ENCODE data around the gene NADSYN1.

NADSYN1 gene

DNA sequence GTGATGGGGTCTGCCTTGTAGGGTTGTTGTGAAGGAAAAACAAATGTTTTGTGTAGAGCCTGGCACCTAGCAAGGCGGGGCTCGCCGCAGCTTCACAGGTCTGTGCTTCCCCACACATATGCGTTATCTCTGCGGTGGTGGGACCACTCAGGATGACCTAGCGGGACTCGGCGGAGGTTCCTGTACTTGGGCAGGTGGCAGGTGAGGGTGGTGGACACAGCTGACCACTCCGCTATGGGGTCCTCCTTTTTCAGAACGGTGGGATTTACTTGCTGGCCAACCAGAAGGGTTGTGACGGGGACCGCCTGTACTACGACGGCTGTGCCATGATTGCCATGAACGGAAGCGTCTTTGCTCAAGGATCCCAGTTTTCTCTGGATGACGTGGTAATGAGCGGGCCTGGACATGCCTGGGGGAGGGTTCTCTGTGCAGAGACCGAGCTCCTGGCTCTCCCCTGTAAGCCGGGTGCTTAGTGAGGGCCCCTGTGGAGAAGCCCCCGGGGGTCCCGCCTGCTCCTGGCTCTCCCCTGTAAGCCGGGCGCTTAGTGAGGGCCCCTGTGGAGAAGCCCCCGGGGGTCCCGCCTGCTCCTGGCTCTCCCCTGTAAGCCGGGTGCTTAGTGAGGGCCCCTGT lies 21.3 kb downstream of the NADSYN1 start:
- DNase-seq, result no peak

DNA sequence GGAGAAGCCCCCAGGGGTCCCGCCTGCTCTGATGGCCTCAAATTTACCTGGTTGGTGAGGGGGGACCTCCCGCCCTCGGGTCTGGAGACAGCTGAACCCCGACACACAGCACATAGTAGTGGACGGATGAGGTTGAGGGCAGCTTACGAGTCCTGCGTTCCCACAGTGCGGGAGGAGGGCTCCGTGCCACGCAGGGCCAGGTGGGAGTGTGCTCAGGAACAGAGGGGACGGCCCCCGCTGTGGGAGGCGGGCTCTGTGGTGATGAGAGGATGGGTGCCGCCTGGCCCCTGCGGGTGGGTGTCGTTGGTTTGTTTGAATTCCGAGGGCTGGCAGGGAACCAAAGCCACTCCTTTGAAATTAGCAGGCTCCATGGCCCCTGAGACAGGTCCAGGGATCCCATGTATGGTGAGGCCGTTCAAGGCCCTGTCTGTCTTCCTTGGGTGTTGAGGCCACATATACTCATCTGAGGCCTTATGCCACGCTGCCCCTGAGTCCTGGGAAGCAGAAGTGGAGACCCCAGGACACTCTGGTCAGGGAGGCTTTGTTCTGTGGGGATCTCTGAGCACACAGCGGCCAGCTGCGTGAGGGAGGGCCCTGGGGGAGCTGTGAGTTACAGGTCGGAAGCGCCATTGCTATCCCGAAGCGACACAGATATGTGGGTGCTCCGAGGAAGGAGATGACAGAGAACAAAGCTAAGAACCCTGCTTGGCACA lies 21.9 kb downstream of the NADSYN1 start:
- DNase-seq, result peak; percentile 13

DNA sequence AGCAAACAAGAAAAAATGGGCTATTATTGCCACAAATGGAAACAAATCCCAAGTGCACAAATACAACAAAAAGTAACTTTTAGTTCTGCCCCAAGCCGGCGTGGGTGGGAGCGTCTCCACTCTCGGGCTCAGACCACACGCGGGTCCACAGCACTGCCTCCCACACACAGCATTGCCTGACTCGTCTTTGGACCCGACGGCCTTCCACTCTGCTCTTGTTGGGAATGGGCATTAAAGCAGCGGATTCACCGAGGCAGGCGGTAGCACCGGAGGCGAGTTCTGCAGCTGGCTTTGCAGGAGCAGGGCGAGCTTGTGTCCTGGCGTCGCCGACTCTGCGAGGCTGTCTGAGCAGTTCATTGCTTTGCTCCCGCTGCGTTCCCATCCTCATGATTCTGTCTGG lies 23.0 kb downstream of the NADSYN1 start:
- DNase-seq, result no peak

DNA sequence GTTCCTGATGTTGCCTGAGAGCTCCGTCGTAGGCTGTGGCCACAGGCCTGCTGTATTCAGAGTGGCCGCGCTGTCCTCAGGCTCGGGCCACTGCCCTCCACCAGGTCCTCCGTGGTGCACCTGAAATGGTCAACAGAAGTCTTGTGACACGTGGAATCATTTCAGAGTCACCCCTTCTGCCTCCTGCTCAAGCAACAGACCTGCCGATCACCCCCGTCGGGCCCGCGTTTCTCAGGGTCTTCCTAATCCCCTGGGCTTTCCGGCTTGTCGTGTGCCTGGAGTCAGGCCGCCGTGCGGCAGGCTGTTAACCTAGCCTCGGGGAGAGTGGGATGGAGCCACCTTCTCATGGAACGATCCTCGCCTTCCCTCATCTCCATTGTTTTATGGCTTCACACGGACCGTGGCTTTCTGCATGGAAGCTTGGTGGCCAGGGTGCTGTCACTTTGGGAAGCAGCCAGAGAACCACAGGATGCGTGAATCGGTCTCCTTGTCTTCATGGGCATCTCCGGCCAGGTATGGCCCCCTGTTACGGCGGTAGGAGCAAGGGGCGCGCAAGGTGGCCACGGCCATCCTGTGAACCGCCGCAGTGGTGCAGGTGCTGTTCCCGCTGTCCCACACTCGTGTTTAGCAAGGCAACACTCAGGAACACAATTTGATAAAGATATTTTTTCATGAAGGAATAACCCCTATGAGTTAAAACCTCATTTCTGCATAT lies 24.1 kb downstream of the NADSYN1 start:
- no peak for DNase-seq

DNA sequence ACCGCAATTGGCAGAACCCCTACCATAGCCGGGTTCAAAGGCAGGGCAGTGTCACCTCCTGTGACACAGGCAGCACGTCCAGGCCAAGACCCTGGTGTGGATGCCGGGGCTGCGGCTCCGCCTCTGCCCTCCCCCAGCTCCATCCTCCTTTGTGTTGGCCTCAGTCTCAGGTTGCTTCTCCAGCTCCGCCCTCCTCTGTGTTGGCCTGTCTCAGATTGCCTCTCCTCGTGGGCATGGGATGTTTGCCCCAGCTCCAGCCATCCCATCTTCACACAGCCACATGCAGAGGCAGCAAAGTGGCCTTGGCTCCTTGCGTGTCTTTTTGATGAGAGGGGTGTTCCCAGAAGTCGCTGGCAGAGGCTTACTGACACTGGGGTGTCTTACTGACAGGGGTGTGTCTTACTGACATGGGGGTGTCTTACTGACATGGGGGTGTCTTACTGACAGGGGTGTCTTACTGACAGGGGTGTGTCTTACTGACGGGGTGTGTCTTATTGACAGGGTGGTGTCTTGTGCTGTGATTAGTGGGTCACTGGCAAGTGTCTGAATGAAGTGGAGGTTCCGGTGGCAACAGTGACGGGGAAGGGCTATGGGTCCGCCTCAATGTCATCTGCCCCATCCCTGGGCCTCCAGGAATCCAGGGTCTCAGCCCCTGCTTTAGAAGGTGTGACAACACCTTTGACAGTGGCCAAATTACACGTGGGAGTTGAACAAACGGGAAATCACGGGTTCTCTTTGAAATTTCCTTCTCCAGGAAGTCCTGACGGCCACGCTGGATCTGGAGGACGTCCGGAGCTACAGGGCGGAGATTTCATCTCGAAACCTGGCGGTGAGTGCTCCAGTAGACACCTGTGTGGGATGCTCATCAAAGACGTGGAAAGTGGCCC lies 24.9 kb downstream of the NADSYN1 start:
- no peak for DNase-seq

DNA sequence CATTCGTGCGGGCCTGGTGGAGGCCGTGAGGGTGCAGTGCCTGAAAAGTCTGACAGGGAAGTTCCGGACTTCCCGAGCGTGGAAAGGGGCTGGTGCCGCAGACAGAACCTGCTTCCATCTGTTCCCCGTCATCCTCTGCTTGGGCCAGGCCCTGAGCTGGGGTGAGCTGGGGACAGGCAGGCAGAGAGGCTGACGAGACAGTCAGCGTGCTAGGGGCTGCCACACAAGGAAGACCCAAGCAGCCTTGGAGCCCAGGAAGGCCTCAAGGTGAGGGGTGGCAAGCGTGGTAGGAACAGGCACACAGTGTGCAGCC lies 25.5 kb downstream of the NADSYN1 start:
- DNase-seq, result no peak

DNA sequence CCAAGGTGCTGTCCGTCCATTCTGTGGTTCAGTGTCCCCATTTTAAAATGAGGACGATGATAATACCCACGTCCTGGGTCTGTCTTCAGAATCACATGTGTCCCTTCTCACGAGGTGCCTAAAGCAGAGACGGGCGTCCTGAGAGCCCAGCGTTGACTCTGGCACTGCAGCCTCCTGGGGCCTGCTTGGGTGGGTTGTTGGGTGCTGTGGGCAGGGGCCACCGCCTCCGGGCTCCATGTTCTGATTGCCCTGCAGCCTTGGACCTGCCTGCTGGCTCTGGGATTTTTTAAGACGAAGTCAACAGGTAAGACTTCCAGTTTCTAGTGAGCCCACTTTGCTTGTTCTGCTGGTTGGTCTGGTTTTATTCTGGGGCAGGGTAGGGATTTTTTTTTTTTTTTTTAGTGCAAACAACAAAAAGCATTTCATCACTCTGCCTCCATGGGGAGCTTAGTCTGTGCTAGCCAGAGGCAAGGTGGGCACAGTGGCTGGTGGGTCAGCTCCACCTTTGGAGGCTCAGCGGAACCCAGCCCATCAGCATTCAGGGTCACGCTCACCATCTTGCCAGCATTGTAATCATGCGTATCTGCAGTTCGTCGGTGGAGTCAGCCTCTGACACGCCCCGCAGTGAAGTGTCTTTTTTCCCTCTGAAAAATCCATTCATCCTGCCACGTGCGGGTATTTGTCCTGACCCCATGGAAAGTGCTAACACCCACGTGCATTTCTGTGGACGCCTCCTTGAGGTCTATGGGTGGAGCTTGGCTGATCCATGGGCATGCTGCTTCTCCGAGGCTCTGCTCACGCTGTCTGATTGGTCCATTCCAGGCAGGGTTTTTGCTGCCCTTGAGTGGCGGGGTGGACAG lies 28.3 kb downstream of the NADSYN1 start:
- DNase-seq, result peak; percentile 9

DNA sequence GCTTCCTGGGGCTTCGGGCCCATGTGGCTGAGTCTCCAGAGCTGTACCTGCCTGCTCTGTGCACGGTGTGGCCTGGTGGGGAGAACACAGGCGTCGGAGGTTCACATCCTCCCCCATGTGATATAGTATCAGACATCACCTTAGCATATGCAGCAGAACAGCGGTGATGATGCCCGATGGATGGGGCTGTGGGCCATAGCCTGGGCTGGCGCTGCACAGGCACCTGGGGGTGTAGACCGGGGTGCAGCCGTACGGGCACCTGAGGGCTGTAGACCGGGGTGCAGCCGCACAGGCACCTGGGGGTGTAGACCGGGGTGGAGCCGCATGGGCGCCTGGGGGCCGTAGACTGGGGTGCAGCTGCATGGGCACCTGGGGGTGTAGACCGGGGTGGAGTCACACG lies 29.2 kb downstream of the NADSYN1 start:
- peak; percentile 24 for DNase-seq

DNA sequence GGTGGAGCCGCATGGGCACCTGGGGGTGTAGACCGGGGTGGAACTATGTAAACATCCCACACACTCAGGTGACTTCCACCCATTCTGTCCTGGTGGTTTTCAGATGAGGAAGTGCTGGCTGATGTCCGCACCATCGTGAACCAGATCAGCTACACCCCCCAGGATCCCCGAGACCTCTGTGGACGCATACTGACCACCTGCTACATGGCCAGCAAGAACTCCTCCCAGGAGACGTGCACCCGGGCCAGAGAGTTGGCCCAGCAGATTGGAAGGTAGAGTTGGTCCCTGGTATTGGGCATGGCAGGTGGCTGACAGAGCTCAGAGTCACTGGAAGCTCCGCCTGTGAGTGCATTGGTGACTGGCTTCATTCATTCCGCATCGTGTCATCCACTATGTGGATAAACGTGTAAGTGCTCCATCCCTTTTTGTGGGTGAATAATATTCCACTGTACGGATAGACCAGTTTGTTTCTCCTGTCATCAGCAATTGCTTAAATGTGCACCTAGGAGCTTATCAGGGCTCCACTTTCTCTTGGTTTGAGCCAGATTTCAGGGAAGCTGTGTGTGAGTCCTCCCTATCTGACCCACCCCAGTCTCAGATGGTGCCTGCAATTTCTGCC lies 29.9 kb downstream of the NADSYN1 start:
- peak; percentile 3 for DNase-seq

DNA sequence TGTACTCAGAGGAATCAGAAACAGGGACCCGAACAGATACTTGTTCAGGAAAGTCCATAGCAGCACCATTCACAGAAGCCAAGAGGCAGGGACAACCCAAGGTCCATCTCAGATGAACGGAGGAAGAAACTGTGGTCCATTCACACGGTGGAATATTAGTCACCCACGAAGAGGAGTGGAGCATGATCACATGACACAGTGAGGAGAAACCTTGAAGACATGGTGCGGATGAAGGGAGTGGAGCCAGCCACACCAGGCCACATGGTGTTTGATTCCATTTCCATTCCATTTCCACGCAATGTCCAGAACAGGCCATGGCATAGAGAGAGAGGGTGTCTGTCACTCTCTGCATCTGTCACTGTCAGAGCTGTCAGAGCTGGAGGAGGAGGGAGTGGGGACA lies 30.7 kb downstream of the NADSYN1 start:
- DNase-seq, result no peak

DNA sequence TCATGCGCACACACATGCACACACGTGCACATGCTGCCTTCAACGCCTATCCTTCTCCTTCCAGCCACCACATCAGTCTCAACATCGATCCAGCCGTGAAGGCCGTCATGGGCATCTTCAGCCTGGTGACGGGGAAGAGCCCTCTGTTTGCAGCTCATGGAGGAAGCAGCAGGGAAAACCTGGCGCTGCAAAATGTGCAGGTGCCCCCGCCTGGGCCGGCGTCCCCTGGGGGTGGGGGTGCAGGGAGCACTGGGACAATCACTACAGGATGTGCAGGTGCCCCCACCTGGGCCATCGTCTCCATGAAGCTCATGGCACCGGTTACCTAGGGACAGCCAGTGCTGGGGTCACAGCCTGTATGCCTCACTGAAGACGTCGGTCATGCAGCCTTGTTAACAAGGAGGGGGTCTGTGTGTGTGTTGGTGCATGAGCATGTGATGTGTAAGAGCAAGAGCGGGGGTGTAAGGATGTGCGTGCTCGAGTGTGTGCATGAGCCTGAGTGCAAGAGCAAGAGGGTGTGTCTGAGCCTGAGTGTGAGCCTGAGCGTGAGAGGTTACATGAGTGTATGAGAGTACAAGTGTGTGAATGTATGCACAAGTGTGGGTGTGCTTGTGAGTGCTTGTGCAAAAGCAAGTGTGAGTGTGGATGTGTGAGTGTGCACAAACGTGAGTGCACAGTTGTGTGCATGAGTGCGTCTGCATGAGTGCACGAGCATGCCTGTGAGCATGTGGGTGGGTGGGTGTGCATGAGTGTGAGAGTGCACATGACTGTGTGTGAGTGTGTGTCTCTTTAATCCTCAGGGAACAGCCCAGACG lies 31.5 kb downstream of the NADSYN1 start:
- no peak for DNase-seq

DNA sequence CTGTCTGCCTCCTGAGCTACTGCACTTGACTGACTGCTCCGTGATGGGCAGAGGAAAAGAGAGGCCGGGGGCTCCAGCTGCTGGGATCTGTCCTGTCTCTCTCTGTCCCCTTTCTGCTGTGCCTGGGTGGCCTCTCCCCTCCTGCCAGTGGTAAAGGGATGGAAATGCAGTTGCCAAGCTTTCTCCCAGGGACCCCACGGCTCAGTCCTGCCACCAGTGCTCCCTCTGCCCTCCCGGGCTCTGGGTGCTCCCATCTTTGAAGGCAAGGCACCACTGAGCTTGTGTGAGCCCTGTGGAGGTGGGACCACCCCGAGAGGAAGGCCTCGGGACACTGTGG lies 32.0 kb downstream of the NADSYN1 start:
- DNase-seq, result no peak

DNA sequence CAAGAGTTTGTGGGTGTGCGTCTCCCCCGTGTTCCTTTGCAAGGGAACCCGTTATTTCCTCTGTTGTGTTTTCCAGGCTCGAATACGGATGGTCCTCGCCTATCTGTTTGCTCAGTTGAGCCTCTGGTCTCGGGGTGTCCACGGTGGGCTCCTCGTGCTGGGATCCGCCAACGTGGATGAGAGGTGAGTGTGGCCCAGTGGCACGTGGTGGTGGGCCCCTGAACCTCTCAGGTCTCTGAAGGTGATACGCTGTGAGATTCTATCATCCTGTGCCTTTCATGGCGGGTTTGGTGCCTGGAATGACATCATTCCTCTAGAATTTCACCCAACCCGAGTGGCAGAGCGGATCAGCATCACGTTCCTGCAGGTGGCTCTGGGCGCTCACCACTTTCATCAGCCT lies 32.5 kb downstream of the NADSYN1 start:
- no peak for DNase-seq

DNA sequence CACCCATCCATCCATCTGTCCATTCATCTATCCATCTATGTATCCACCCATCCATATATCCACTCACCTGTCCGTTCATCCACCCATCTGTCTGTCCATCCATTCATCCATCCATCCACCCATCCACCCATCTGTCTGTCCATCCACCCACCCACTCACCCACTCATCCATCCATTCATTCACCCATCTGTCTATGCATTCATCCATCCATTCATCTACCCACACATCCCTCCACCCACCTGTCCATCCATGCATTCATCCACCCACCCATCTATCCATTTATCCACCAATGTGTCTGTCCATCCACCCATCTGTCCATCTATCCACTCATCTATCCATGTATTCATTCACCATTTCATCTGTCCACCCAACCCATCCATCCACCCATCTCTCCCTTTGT lies 33.3 kb downstream of the NADSYN1 start:
- no peak for DNase-seq

DNA sequence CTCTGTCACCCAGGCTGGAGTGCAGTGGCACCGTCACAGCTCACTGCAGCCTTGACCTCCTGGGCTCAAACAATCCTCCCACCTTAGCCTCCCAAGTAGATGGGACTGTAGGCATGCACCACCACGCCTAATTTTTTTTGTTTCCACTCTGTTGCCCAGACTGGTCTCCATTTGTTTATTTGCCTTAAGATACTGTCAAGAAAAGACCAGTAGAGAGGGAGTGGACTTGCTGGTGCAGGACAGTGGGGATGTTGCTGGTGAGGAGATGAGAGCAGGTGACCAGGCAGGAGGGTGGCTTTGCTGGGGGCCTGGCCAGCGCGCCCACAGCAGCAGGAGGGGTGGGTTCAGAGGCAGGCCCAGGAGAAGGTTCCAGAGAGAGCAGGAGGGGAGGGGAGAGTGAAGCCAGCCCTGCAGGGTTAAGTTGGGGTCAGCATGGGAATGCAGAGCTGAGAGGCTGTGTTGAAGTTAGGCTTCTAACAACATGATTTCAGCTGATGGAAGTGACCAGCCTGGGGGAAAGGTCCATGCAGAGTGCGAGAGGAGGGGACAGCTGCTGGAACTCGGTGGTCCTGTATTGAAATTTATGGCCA lies 35.8 kb downstream of the NADSYN1 start:
- no peak for DNase-seq

DNA sequence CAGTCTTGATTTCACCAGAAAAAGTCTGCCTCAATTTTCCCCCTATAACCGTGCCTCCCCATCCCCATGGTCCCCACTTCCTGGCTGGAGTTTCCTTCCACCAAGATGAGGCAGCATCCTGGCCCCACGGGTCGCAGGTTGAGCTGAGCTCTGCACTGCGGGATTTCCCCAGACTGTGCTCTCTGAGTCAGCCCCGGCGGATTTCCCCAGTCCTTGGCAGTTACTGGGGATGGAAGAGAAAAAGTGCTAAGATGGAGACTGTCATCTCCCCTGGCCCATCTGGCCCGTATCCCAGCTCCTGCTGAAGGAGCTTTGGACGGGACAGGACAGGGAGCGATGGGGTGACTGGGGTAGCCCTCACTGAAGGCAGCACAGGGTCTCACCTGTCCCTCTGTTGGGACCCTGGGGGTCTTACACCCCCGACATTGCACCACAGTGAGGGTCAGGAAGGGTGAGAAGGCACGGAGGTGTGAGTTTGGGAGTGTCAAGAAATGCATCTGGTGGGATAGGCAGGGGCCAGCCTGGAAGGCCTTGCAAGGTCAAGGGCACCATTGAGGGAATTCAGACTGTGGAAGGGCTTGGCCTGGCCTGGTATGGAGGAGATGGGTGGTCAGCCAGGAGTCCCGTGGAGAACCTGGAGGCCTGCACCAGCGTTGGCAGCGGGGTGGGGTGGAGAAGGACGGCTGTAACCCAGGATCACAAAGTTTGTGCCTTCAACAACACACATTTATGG lies 36.5 kb downstream of the NADSYN1 start:
- DNase-seq, result no peak

DNA sequence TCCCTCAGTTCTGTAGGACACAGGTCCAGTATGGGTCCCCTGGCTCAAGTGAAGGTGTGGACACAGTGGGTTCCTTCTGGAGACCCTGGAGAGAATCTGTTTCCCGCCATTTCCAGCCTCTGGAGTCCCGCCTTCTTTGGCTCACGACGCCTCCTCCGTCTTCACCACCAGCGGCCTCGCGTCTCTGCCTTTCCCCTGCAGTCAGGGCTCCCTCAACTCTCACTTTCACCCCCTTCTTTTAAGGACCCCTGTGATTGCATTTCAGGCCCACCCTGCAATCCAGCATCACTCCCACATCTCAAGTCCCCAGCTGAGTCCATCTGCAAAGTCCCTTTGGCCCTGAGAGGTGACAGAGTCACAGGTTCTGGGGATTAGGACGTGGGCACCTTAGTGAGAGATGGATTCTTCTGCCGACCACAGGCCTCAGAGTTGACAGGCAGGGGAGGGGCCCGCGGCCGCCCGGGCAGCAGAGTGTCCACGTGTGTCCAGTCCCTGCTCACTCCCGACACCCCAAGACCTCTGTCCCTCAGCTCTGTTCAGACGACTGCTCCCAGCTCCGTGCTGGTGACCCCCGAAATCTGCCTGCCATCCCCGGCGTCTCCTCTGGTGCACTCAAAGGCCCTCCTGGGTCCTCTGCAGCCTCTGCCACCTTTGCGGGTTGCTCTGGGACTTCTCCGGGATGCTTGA lies 37.2 kb downstream of the NADSYN1 start:
- peak; percentile 5 for DNase-seq

DNA sequence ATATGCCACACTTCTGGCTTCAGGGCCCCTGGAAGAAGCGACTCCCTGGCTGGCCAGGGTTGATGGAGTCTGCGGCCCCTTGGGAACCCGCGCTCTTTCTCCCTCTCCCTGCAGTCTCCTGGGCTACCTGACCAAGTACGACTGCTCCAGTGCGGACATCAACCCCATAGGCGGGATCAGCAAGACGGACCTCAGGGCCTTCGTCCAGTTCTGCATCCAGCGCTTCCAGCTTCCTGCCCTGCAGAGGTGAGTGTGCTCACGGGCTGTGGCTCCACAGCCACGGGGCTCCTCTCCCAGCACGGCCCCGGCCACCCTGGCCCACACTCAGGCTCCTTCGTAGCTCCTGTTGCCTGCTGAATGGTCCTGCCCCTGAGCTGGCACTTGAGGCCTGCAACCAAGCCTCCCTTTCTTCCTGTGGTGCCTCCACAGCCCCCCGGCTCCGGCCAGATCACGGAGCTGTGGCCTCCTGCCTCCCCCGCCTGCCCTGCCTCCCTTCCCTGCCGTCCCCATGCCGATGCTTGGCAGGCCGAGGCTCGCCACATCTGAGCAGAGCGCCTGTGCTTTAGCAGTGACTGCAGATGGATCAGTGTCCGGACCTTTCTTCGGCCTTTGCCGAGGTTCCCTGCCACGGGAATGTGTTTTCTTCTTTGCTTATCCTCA lies 37.9 kb downstream of the NADSYN1 start:
- DNase-seq, result peak; percentile 13

DNA sequence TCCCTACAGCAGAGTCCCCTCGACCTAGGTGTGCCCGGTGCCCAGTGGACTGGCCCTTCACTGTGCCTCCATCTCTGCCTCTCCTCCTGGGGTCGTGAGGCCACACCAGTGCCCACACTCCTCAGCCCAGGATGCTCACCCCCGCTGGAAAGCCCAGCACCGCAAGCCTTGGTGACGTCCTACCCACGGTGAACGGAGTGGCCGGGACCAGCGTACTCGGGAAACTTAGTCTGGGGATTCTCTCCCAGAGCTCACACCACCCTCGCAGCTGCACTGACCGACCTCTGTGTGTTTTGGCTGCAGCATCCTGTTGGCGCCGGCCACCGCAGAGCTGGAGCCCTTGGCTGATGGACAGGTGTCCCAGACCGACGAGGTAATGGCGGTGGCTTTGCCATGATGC lies 38.5 kb downstream of the NADSYN1 start:
- peak; percentile 30 for DNase-seq

Data from left hindlimb (tissue), 1 donor.